Testis (tissue), 3 donors: ENCODE results near the gene MRPL41. TPM values are rescaled to one million over a fixed set of nuclear protein-coding genes. Genes with fewer than 3 reads are reported as not detected.

ENCODE experiments used
- DNase-seq: peaks from one replicate; pipeline ENCODE4 v3.0.0-alpha.2; 2019
- H3K27ac ChIP-seq, 2 donors: fragments of 200-600 bp; sonication (generic); one replicate each; pipeline ENCODE4 v1.5.1; 2019
- H3K27me3 ChIP-seq: fragments of 200-600 bp; sonication (generic); one replicate; pipeline ENCODE4 v1.5.1; 2019
- H3K36me3 ChIP-seq: fragments of 200-600 bp; sonication (generic); one replicate; pipeline ENCODE4 v1.5.1; 2017; ENCODE audit warnings: low read depth; ENCODE audit errors: missing control alignments
- H3K4me1 ChIP-seq: fragments of 200-600 bp; sonication (generic); one replicate; pipeline ENCODE4 v1.5.1; 2019
- H3K4me3 ChIP-seq, 2 donors: fragments of 200-600 bp; sonication (generic); one replicate each; pipeline ENCODE4 v1.5.1; 2017 to 2019
- H3K9me3 ChIP-seq: fragments of 200-600 bp; sonication (generic); one replicate; pipeline ENCODE4 v1.5.1; 2017
- POLR2A ChIP-seq: fragments of 450-650 bp; IDR thresholded peaks from one replicate; pipeline ENCODE4 v1.6.1; 2017; ENCODE audit warnings: antibody characterized with exemption, mild to moderate bottlenecking, moderate library complexity
- WGBS, 2 donors: methylation state at CpG; one replicate each; pipeline ENCODE4 v1.1.5; 2018; 5-methylcytosine and 5-hydroxymethylcytosine counted together
- intact Hi-C: fragments of 100-400 bp; cut with DNase I; formaldehyde crosslinking; loops from one replicate; pipeline ENCODE4 v1.15.1; 2023; ENCODE audit warnings: low total_unique reads
- polyA plus RNA-seq: library from polyadenylated mRNA; stranded (reverse); fragments of 350-450 nt; fragmentation: Illumina TruSeq; extraction: RNeasy Lipid Tissue Mini Kit (QIAGEN cat#74804); gene quantifications from one replicate; pipeline ENCODE4 v1.2.3, GENCODE V29; 2014; ENCODE audit warnings: low read depth, low replicate concordance; ENCODE audit not compliant: insufficient read depth
- total RNA-seq, 2 donors: library from RNA; depleted of rRNA; stranded (reverse); fragments of >200 nt; gene quantifications; one replicate each; pipeline ENCODE4 v1.2.3, GENCODE V29; 2016
- TF ChIP-seq, protein P1 (sequence below), 3 experiments: fragments of 450-650 bp in 2 of 3; fragments of 200-600 bp in 1 of 3; sonication (generic) in 1 of 3; IDR thresholded peaks; one replicate each; pipeline ENCODE4 v1.5.1; 2016 to 2019; ENCODE audit warnings: antibody characterized with exemption in 3 of 3, mild to moderate bottlenecking in 2 of 3, moderate library complexity in 1 of 3

Gene MRPL41
- total and polyA plus RNA-seq, 3 donors from 2014 or later, result 25.9 to 55.0 (median 29.8) TPM

DNA sequence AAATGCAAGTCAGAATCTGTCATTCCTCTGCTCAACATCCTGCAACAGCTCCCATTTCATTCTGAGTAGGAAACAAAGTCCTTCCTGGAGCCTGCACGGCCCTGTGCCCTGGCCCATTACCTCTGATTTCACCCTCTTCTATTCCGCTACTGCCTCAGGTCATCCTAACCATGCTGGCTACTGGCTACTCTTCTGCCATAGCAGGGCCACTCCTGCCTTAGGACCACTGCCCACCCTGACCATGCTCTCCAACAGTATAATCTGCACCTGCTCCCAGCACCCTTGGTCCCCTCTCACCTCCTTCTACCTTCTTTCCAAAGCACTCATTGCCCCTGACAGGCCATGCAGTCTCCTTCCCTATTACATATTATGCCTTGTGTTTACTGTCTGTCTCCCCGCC is 18.9 kb downstream of the MRPL41 start:
- Histone ChIP-seq H3K27me3 (no peaks in the 10 kb centered on the region), H3K4me3 (no peak overlapping the region), H3K4me1 (no peaks in the 10 kb centered on the region), H3K36me3 (no peaks in the 10 kb centered on the region), H3K9me3 (no peaks in the 10 kb centered on the region), H3K27ac (no peak overlapping the region)
- WGBS, 2 donors, result 89 to 100% methylated on average over 3 of the region's 3 CpGs
- no peak for TF ChIP-seq POLR2A
- TF ChIP-seq, protein P1, sequence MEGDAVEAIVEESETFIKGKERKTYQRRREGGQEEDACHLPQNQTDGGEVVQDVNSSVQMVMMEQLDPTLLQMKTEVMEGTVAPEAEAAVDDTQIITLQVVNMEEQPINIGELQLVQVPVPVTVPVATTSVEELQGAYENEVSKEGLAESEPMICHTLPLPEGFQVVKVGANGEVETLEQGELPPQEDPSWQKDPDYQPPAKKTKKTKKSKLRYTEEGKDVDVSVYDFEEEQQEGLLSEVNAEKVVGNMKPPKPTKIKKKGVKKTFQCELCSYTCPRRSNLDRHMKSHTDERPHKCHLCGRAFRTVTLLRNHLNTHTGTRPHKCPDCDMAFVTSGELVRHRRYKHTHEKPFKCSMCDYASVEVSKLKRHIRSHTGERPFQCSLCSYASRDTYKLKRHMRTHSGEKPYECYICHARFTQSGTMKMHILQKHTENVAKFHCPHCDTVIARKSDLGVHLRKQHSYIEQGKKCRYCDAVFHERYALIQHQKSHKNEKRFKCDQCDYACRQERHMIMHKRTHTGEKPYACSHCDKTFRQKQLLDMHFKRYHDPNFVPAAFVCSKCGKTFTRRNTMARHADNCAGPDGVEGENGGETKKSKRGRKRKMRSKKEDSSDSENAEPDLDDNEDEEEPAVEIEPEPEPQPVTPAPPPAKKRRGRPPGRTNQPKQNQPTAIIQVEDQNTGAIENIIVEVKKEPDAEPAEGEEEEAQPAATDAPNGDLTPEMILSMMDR (IDR thresholded peaks at IDR 0.05), result no peak
- no peak for DNase-seq
- intact Hi-C loops, result no loop called here

DNA sequence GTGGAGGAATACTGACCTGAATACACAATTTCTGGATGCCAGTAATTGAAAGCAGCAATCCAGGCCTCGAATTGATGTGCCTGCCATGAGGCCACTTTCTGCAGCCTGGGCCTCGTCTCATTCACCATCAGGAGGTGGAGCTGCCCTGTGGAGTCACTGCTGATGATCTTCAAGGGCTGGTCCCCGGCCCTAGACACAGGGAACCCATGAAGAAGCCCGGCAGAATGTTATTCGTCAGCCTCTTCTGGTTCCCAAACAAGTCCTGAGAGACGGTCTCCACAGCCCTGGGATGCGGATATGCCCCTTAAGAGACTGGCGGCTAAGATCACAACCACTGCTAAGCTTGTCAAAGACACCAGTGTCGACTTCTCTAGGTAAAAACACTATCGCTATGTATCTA is 22.5 kb downstream of the MRPL41 start:
- WGBS, 2 donors, result 92% methylated on average over 7 to 10 of the region's 10 CpGs
- intact Hi-C loops, result no loop called here
- Histone ChIP-seq H3K4me3 (no peak overlapping the region), H3K36me3 (no peaks in the 10 kb centered on the region), H3K27me3 (no peaks in the 10 kb centered on the region), H3K27ac (no peak overlapping the region), H3K9me3 (no peaks in the 10 kb centered on the region), H3K4me1 (peaks cover 6% of the 10 kb centered on the region)
- DNase-seq, result no peak
- TF ChIP-seq, protein P1 (IDR thresholded peaks at IDR 0.05), result no peak
- no peak for TF ChIP-seq POLR2A

DNA sequence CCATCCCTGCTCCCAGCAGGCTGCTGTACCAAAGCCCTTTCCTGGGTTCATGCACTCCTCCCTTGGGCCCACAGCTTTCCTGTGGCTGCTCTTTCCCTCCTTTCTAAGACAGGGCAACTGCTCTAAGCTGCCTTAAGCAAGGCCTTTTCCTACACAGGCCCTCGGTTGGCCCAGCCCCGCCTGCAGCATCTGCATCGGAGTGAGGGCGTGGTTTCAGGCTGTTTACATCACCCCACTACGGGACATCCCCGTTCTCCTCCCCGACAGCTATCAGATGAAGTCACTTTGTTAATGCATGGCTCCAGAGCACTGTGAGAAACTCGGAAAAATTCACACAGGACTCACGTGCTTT is 23.7 kb downstream of the MRPL41 start:
- Histone ChIP-seq H3K4me1 (peaks cover 6% of the 10 kb centered on the region), H3K36me3 (no peaks in the 10 kb centered on the region), H3K4me3 (no peak overlapping the region), H3K9me3 (no peaks in the 10 kb centered on the region), H3K27me3 (no peaks in the 10 kb centered on the region), H3K27ac (no peak overlapping the region)
- no peak for DNase-seq
- TF ChIP-seq, protein P1 (IDR thresholded peaks at IDR 0.05), result no peak
- TF ChIP-seq POLR2A, result no peak
- 74 to 81% methylated on average over 9 of the region's 9 CpGs for WGBS, 2 donors
- intact Hi-C loops, result no loop called here

DNA sequence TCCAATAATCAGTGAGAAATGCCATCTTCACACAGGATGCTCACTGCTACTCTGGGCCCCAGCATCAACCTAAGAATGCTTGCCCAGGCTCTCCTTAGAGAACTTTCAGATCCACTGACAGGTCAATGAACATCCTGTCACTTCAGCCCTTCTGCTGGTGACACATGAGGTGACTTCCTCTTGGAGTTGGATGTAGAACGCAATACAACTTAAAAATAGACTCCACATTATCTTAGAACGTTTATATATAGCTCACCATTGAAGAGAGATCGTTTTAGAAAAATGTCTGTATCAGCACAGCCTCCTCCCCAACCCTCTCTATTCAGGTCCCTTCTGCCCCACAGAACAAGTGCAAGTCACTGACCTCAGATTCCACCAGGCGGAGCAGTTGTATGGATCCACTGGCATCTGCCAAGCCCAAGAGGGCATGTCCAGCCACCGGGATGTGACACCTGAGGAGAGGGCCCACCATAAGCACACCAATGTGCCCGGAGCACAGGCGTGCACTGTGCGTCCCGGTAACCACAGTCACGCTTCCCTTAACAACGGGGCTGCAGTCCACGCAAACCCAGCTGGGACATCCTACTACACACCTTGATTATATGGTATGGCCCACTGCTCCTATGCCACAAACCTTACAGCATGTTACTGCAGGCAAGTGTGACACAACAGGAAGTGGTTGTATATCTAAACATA is 24.2 kb downstream of the MRPL41 start:
- DNase-seq, result no peak
- Histone ChIP-seq H3K36me3 (no peaks in the 10 kb centered on the region), H3K27ac (no peak overlapping the region), H3K4me1 (peaks cover 6% of the 10 kb centered on the region), H3K27me3 (no peaks in the 10 kb centered on the region), H3K9me3 (no peaks in the 10 kb centered on the region), H3K4me3 (no peak overlapping the region)
- no peak for TF ChIP-seq POLR2A
- TF ChIP-seq, protein P1 (IDR thresholded peaks at IDR 0.05), result no peak
- 87 to 89% methylated on average over 12 of the region's 12 CpGs for WGBS, 2 donors
- intact Hi-C loops, result no loop called here
